Epithelial cell of proximal tubule (primary cell): ENCODE measurements around the gene FSTL4. TPM values are rescaled to one million over a fixed set of nuclear protein-coding genes. Genes with fewer than 3 reads are reported as not detected.

Experiments used
- DNase-seq: peaks from one replicate; pipeline ENCODE4 v3.0.0-alpha.2; 2011; ENCODE audit warnings: low read depth
- H3K4me3 ChIP-seq: 2 replicates; pipeline ENCODE4 v1.5.1; 2011; ENCODE audit warnings: low read depth, mild to moderate bottlenecking, low read length
- total RNA-seq: library from RNA; depleted of rRNA; stranded (reverse); fragments of >200 nt; gene quantifications from 2 replicates; pipeline ENCODE4 v1.2.3, GENCODE V29; 2015
- TF ChIP-seq, protein P1 (sequence below): conservative IDR thresholded peaks from 2 replicates; pipeline ENCODE4 v1.5.1; 2012; ENCODE audit warnings: low read depth, mild to moderate bottlenecking, low read length

Gene FSTL4
- total RNA-seq, 1 donor from 2014 or later: not detected

- DNase-seq: no peak
- no peak overlapping the region for H3K4me3 ChIP-seq
- TF ChIP-seq, protein P1, sequence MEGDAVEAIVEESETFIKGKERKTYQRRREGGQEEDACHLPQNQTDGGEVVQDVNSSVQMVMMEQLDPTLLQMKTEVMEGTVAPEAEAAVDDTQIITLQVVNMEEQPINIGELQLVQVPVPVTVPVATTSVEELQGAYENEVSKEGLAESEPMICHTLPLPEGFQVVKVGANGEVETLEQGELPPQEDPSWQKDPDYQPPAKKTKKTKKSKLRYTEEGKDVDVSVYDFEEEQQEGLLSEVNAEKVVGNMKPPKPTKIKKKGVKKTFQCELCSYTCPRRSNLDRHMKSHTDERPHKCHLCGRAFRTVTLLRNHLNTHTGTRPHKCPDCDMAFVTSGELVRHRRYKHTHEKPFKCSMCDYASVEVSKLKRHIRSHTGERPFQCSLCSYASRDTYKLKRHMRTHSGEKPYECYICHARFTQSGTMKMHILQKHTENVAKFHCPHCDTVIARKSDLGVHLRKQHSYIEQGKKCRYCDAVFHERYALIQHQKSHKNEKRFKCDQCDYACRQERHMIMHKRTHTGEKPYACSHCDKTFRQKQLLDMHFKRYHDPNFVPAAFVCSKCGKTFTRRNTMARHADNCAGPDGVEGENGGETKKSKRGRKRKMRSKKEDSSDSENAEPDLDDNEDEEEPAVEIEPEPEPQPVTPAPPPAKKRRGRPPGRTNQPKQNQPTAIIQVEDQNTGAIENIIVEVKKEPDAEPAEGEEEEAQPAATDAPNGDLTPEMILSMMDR: no peak
Measured at GRCh38 chr5:133164759-133165158, 447.6 kb downstream of the FSTL4 start.

DNA sequence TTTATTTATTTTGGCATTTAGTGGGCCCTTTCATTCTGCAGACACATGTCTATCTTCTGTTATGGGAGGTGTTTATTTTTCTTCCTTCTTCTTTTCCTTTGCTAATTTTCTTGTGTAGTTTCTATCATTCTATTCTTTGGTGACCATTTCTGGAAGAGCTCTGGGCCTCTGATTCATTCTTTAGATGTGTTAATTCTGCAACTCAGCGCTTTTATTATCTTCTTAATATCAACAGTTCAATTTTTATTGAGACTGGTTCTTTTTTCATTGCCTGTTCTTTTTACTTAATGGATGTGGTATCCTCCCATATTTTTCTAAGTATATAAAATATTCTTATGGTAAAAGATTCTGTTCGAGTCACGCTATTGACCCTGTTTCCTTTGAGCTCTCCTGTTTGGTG, 448.5 kb downstream of the FSTL4 start:
- no peak overlapping the region for H3K4me3 ChIP-seq
- DNase-seq: no peak
- TF ChIP-seq, protein P1: no peak

DNA sequence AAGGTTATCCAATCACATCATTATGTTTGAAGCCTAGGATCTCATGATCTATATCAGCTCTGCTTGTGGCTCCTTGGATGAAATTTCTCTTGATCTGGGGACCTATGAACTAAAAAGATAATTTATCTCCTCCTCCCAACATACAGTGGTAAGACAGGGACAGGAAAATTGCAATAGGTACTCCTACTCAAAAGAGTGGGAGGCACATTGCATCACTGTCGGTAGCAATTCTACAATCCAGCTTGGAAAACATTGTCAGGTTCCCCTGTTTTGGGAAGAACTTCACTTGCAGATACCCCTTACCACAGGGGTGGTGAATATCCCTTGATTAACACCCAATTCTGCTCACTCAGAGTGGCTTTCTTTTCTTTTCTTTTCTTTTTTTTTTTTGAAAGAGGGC, 452.8 kb downstream of the FSTL4 start:
- H3K4me3 ChIP-seq: no peak overlapping the region
- no peak for DNase-seq
- TF ChIP-seq, protein P1: no peak

DNA sequence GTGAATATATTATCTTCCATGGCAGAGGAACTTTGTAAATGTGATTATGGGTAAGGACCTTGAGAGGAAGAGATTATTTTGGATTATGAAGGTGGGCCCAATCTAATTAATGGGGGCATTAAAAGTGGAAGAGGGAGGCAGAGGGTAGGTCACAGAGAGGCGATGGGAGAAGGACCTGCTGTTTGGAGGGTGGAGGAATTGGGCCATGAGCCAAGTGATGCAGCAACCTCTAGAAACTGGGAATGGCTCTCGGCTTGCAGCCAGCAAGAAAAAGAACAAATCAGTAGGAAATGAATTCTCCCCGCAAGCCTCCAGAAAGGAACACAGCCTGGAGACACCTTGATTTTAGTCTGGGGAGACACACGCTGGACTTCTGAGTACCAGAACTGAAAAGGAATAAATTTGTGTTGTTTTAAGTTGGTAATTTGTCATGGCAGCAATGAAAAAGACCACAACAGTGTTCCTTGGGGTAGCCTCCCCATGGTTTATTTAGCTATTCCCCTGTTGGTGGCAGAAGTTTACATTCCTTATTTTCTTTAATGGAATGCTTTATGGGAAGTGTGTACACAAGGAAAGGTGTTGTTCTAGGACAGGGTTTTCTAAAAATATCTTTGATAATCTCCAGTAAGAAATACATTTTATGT, 456.9 kb downstream of the FSTL4 start:
- no peak overlapping the region for H3K4me3 ChIP-seq
- no peak for DNase-seq
- TF ChIP-seq, protein P1: no peak

DNA sequence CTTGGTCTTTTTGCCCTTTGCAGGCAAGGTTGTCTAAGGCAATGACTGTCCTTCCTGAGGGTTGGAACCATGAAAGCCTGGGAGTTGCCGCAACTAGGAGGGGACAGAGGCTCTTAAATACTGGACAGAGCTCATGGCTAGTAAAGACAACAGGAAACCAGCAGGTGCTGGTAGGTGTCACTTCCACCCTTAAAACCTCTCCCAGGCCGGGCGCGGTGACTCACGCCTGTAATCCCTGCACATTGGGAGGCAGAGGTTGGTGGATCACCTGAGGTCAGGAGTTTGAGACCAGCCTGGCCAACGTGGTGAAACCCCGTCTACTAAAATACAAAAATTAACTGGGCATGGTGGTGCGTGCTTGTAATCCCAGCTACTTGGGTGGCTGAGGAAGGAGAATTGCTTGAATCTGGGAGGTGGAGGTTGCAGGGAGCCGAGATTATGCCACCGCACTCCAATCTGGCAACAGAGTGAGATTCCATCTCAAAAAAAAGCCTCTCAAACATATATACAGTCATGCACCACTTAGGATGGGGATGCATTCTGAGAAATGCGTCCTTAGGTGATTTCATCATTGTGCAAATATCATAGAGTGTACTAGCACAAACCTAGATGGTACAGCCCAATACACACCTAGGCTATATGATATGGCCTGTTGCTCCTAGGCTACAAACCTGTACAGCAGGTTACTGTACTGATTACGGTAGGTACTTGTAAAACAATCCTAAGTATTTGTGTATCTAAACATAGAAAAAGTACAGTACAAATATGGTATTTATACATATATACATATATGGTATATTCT, 457.9 kb downstream of the FSTL4 start:
- H3K4me3 ChIP-seq: no peak overlapping the region
- DNase-seq: no peak
- TF ChIP-seq, protein P1: no peak

- no peak for DNase-seq
- H3K4me3 ChIP-seq: no peak overlapping the region
- TF ChIP-seq, protein P1: no peak
Measured at GRCh38 chr5:133150909-133151544, 461.3 kb downstream of the FSTL4 start.
